Activated CD4-positive, alpha-beta T cell treated with anti-CD3 and anti-CD28 coated beads, Interleukin-2, amount 50 U/mL, for 24 hours (primary cell): ENCODE data around the gene PPP2R2D.

Experiments
- DNase-seq, 2 donors: peaks; one replicate each; pipeline ENCODE4 v3.0.0-alpha.2; 2020; ENCODE audit warnings: low read depth in 1 of 2, low spot score in 1 of 2

Gene PPP2R2D

GRCh38 chr10:131994435-131994834 lies 93.6 kb downstream of the PPP2R2D start:
- DNase-seq = no peak

- DNase-seq = no peak
Observed at GRCh38 chr10:131996466-131997365, 95.9 kb downstream of the PPP2R2D start.

GRCh38 chr10:131997366-131998049 lies 96.7 kb downstream of the PPP2R2D start:
- DNase-seq = no peak

GRCh38 chr10:131998050-131998844 lies 97.4 kb downstream of the PPP2R2D start:
- DNase-seq = no peak

- no peak for DNase-seq
Observed at GRCh38 chr10:131998845-131999681, 98.3 kb downstream of the PPP2R2D start.

GRCh38 chr10:132001238-132001972 lies 100.6 kb downstream of the PPP2R2D start:
- no peak for DNase-seq

- no peak for DNase-seq
Observed at GRCh38 chr10:132002004-132002403, 101.2 kb downstream of the PPP2R2D start.

GRCh38 chr10:132003282-132003924 lies 102.6 kb downstream of the PPP2R2D start:
- no peak for DNase-seq

- no peak for DNase-seq
Observed at GRCh38 chr10:132004052-132004451, 103.2 kb downstream of the PPP2R2D start.

- DNase-seq = no peak
Observed at GRCh38 chr10:132005147-132005546, 104.3 kb downstream of the PPP2R2D start.

GRCh38 chr10:132006966-132007365 lies 106.2 kb downstream of the PPP2R2D start:
- no peak for DNase-seq

GRCh38 chr10:132007681-132008080 lies 106.9 kb downstream of the PPP2R2D start:
- no peak for DNase-seq
